GM12878 (cell line): ENCODE results near the gene SIK2.

Source experiments
- MEF2B ChIP-seq: fragments of 450-650 bp; IDR thresholded peaks from 2 replicates; pipeline ENCODE4 v1.6.1; 2018; ENCODE audit warnings: mild to moderate bottlenecking, moderate library complexity; ENCODE audit not compliant: partially characterized antibody, poor library complexity, severe bottlenecking
- POLR2AphosphoS5 ChIP-seq: IDR thresholded peaks from 2 replicates; pipeline ENCODE4 v1.6.1; 2011; ENCODE audit warnings: mild to moderate bottlenecking, low read length, inconsistent platforms
- TAF1 ChIP-seq: IDR thresholded peaks from 2 replicates; pipeline ENCODE4 v1.6.1; 2011; ENCODE audit warnings: mild to moderate bottlenecking, low read depth, low read length, borderline replicate concordance
- TF ChIP-seq, protein P1 (sequence below): fragments of 150-350 bp; IDR thresholded peaks from 2 replicates; pipeline ENCODE4 v1.6.1; 2016; ENCODE audit warnings: low read depth, low read length
- TF ChIP-seq, protein P2 (sequence below): IDR thresholded peaks from 2 replicates; pipeline ENCODE4 v1.6.1; 2012; ENCODE audit warnings: low read depth, low read length, improper control_type of control experiment

DNA sequence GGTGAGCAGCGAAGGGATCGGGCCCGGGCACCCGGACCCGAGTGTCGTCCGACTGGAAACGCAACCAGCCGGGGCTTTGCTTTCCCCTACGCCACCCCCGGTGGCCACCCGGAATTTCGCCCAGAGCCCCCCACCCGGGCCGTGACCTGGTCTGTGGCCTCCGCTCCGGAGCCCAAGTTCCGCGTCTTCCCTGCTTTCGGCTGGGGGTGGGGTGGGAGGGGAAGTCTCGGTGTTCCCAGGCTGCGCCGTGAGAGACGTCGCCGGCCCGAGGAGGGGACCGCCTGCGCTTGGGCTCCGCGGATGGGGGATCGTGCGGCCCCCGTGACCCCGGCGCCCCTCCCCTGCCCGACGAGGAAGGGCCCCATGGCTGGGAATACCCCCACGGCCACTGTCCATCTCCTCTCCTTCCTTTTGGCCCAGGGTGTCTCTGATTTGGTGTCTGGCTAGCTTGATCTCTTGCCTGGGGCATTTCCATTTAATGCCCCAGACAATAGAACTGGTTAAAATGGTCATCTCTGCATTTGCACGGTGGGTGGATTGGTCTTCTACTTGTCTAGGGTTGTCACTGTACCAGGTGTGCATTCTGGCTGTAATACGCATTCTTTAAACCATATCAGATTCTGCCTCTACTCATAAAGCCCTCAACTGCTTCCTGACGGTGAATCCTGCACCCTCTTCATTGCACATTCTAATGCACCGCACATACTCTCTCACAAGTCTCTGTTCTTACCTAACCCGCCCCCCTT is 789 bp downstream of the SIK2 start:
- TF ChIP-seq, protein P1, sequence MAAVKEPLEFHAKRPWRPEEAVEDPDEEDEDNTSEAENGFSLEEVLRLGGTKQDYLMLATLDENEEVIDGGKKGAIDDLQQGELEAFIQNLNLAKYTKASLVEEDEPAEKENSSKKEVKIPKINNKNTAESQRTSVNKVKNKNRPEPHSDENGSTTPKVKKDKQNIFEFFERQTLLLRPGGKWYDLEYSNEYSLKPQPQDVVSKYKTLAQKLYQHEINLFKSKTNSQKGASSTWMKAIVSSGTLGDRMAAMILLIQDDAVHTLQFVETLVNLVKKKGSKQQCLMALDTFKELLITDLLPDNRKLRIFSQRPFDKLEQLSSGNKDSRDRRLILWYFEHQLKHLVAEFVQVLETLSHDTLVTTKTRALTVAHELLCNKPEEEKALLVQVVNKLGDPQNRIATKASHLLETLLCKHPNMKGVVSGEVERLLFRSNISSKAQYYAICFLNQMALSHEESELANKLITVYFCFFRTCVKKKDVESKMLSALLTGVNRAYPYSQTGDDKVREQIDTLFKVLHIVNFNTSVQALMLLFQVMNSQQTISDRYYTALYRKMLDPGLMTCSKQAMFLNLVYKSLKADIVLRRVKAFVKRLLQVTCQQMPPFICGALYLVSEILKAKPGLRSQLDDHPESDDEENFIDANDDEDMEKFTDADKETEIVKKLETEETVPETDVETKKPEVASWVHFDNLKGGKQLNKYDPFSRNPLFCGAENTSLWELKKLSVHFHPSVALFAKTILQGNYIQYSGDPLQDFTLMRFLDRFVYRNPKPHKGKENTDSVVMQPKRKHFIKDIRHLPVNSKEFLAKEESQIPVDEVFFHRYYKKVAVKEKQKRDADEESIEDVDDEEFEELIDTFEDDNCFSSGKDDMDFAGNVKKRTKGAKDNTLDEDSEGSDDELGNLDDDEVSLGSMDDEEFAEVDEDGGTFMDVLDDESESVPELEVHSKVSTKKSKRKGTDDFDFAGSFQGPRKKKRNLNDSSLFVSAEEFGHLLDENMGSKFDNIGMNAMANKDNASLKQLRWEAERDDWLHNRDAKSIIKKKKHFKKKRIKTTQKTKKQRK, result no peak
- TF ChIP-seq POLR2AphosphoS5, result no peak
- TF ChIP-seq MEF2B, result no peak
- no peak for TF ChIP-seq TAF1
- TF ChIP-seq, protein P2, sequence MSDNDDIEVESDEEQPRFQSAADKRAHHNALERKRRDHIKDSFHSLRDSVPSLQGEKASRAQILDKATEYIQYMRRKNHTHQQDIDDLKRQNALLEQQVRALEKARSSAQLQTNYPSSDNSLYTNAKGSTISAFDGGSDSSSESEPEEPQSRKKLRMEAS, result no peak
